Stomach (tissue), 4 donors: ENCODE data around the gene AFMID.

Experiments
- CTCF ChIP-seq, 7 experiments: fragments of 450-650 bp in 4 of 7; fragments of 200-600 bp in 3 of 7; sonication (generic) in 3 of 7; IDR thresholded peaks; one replicate each; pipeline ENCODE4 v1.5.1; 2016 to 2019; ENCODE audit warnings: antibody characterized with exemption in 7 of 7, control low read depth in 2 of 7, mild to moderate bottlenecking in 1 of 7
- EP300 ChIP-seq: sonication (generic); formaldehyde crosslinking; IDR thresholded peaks from one replicate; pipeline ENCODE4 v1.6.1; 2017; ENCODE audit warnings: antibody characterized with exemption
- POLR2A ChIP-seq, 4 donors: fragments of 450-650 bp; IDR thresholded peaks; one replicate each; pipeline ENCODE4 v1.6.1; 2016; ENCODE audit warnings: antibody characterized with exemption in 4 of 4, control low read depth in 2 of 4, mild to moderate bottlenecking in 1 of 4, moderate library complexity in 1 of 4
- POLR2AphosphoS5 ChIP-seq, 3 donors: sonication (generic); formaldehyde crosslinking; IDR thresholded peaks; one replicate each; pipeline ENCODE4 v1.6.1; 2016; ENCODE audit warnings: antibody characterized with exemption in 3 of 3

GRCh38 chr17:78137392-78138203 lies 49.6 kb upstream of the AFMID start:
- TF ChIP-seq CTCF (IDR thresholded peaks at IDR 0.05) (no peak), EP300 (no peak), POLR2A (IDR thresholded peaks at IDR 0.05) (no peak), POLR2AphosphoS5 (IDR thresholded peaks at IDR 0.05) (no peak)
